ENCODE measurements around the gene SPIRE2. TPM values are rescaled to one million over a fixed set of nuclear protein-coding genes. Genes with fewer than 3 reads are reported as not detected.

SPIRE2 gene
- polyA plus RNA-seq, 1 experiment: 1.5 TPM

DNA sequence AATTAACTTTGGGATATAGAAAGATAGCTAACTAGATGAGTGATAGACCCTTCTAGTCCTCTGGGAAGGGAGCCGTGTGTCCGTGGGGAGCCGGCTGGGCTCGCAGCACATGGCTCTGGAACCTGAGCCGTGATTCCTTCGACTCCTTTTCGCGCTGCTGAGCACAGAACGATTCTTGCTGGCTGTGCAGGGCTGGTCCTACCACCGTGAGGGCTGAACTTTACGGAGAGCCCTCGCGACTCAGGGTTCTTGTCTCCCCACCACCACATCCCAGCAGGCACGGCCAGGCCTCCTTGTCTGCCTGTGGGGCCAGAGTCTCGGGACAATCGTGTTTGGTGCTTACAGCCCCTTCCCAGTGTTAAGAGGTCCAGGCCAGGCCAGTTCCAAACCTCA is 31.3 kb downstream of the SPIRE2 start:
- Histone ChIP-seq H3K4me3 (ENCODE audit: low read depth, low read length) (no peak overlapping the region), H3K27me3 (ENCODE audit: control insufficient read depth, insufficient read depth, low read length) (no peaks in the 10 kb centered on the region), H3K9me3 (ENCODE audit: control insufficient read depth, insufficient read depth, low read length) (no peaks in the 10 kb centered on the region; the same call in 1 of the 2 replicates), H3K27ac (ENCODE audit: low read depth, low read length) (no peak overlapping the region)
- ChIA-PET POLR2A (interaction anchor here (1.0 kb wide), 1 partner anchor 48 kb away, joined by 4 read pairs; no protein-coding TSS in a partner anchor), CTCF (interaction anchor here (0.8 to 5.0 kb wide), 12 partner anchors 15 to 245 kb away, joined by 3 to 42 read pairs (median 6); partner anchors contain the start of gene SPIRE2)
- TF ChIP-seq, protein P1, sequence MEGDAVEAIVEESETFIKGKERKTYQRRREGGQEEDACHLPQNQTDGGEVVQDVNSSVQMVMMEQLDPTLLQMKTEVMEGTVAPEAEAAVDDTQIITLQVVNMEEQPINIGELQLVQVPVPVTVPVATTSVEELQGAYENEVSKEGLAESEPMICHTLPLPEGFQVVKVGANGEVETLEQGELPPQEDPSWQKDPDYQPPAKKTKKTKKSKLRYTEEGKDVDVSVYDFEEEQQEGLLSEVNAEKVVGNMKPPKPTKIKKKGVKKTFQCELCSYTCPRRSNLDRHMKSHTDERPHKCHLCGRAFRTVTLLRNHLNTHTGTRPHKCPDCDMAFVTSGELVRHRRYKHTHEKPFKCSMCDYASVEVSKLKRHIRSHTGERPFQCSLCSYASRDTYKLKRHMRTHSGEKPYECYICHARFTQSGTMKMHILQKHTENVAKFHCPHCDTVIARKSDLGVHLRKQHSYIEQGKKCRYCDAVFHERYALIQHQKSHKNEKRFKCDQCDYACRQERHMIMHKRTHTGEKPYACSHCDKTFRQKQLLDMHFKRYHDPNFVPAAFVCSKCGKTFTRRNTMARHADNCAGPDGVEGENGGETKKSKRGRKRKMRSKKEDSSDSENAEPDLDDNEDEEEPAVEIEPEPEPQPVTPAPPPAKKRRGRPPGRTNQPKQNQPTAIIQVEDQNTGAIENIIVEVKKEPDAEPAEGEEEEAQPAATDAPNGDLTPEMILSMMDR (IDR thresholded peaks at IDR 0.05; ENCODE audit: low read depth, low read length): no peak
- no peak for DNase-seq (ENCODE audit: low read depth, low spot score)

DNA sequence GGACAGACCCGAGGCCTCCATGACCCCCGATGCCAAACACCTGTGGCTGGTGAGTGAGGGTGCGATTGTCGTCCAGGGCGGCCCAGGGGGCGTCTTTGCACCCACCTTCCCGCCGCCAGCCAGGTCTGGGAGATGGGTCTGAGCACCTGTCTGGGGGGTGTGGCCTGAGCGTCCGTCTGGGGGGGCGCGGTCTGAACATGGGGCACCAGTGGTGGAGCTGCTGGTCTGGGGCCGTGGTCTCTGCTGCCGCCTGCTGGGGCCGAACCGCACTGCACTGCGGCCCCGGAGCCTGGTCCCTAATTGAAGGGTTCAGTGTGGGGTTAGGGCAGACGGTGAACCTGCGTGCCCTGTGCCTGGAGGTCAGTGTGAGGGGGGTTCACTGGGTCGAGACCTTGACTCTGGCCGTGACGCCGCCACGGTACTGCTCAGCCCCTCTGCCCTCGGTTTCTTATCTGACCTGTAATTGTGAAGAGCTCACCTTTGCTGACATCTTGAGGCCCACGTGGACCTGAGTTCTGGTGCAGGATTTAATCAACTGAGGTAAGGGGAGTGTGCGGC is 32.6 kb downstream of the SPIRE2 start:
- ChIA-PET CTCF (interaction anchor here (0.6 to 5.0 kb wide), 29 partner anchors 9 to 246 kb away, joined by 3 to 42 read pairs (median 4); partner anchors contain the start of genes SPATA2L, SPIRE2 and TCF25), POLR2A (interaction anchor here (0.6 to 1.3 kb wide), 3 partner anchors 10 to 49 kb away, joined by 3 to 8 read pairs (median 4); partner anchors contain the start of gene TCF25)
- Histone ChIP-seq H3K9me3 (ENCODE audit: control insufficient read depth, insufficient read depth, low read length) (no peaks in the 10 kb centered on the region; the same call in 1 of the 2 replicates), H3K27ac (ENCODE audit: low read depth, low read length) (no peak overlapping the region), H3K27me3 (ENCODE audit: control insufficient read depth, insufficient read depth, low read length) (no peaks in the 10 kb centered on the region), H3K4me3 (ENCODE audit: low read depth, low read length) (no peak overlapping the region)
- TF ChIP-seq, protein P1 (IDR thresholded peaks at IDR 0.05; ENCODE audit: low read depth, low read length): peak; percentile 97
- no peak for DNase-seq (ENCODE audit: low read depth, low spot score)

DNA sequence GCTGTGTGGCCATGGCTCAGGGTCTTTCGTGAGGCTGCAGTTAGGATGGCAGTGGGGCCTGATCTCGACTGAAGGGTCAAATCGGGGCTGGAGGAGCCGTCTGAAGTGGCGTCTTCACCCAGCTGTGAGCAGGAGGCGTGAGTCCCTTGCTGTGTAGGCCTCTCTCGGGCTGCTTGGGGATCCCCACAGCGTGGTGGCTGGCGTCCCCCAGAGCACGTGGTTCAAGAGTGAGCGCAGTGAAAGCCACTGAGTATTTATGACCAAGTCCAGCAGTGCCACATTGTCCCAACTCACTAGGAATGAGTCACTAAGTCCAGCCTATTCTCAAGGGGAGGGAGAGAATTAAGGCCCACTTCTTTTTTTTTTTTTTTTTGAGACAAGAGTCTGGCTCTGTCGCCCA is 33.4 kb downstream of the SPIRE2 start:
- Histone ChIP-seq H3K9me3 (ENCODE audit: control insufficient read depth, insufficient read depth, low read length) (no peaks in the 10 kb centered on the region; the same call in 1 of the 2 replicates), H3K4me3 (ENCODE audit: low read depth, low read length) (no peak overlapping the region), H3K27ac (ENCODE audit: low read depth, low read length) (no peak overlapping the region), H3K27me3 (ENCODE audit: control insufficient read depth, insufficient read depth, low read length) (no peaks in the 10 kb centered on the region)
- TF ChIP-seq, protein P1 (IDR thresholded peaks at IDR 0.05; ENCODE audit: low read depth, low read length): no peak
- ChIA-PET POLR2A (interaction anchor here (0.7 to 1.3 kb wide), 2 partner anchors 12 to 35 kb away, joined by 5 to 8 read pairs; partner anchors contain the start of gene TCF25), CTCF (interaction anchor here (0.6 to 5.0 kb wide), 24 partner anchors 8 to 246 kb away, joined by 3 to 42 read pairs (median 4); partner anchors contain the start of genes SPATA2L, SPIRE2 and TCF25)
- DNase-seq (ENCODE audit: low read depth, low spot score): no peak

DNA sequence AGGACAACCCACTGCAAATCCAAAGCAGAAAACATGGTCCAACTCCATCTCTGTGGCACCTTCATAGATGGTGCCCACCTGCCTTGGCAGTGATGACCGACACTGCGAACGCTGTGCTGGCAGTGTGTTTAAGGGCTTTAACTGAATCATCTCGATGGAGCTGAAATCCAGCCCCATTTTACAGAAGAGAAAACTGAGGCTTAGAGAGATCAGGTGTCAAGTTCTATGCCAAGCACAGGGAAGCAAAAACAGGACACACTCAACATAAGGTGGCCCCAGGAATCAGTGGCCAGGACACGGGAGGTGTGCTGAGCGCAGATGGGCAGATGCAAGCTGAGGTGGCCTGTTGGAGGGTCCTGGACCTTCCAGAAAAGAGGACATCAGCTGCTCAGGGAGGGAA is 34.5 kb downstream of the SPIRE2 start:
- ChIA-PET CTCF (interaction anchor here (1.0 to 5.0 kb wide), 2 partner anchors 25 to 163 kb away, joined by 7 to 36 read pairs; no protein-coding TSS in a partner anchor), POLR2A (interaction anchor here (1.6 kb wide), 1 partner anchor 11 kb away, joined by 16 read pairs; the partner anchor contains the start of gene TCF25)

More for the DNA sequence above, 34.5 kb downstream of the SPIRE2 start:
- H3K9me3 ChIP-seq (ENCODE audit: control insufficient read depth, insufficient read depth, low read length): peaks cover 8% of the 10 kb centered on the region
- no peaks in the 10 kb centered on the region for H3K27me3 ChIP-seq (ENCODE audit: control insufficient read depth, insufficient read depth, low read length)
- H3K27ac ChIP-seq (ENCODE audit: low read depth, low read length): no peak overlapping the region
- H3K4me3 ChIP-seq (ENCODE audit: low read depth, low read length): no peak overlapping the region
- TF ChIP-seq, protein P1 (IDR thresholded peaks at IDR 0.05; ENCODE audit: low read depth, low read length): no peak
- no peak for DNase-seq (ENCODE audit: low read depth, low spot score)
